ENCODE results near the gene UMODL1. TPM values are rescaled to one million over a fixed set of nuclear protein-coding genes. Genes with fewer than 3 reads are reported as not detected.

Gene UMODL1
- total RNA-seq, 1 donor from 2014 or later: not detected

DNA sequence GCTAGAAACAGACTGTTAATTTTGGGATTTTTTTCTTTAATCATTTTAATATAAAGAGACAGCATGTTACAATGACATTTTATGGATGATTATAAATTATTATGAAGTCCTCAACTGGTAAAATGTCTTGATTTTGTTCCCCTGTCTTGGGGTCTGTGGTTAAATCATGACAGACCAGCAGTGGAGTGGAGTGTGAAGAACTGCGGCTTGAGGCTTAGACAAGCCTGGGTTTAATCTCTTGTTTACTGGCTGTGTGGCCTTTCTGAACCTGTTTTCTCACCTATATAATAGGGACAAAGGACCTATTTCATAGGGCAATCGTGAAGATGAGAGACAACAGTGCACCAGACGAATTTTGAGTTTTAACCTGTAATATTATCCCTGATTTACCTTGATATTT, 1.8 kb upstream of the UMODL1 start:
- Histone ChIP-seq H3K27ac (no peak overlapping the region), H3K9ac (no peak overlapping the region), H3F3A (ENCODE audit: low read depth) (no peaks in the 10 kb centered on the region), H2AFZ (replicated peaks) (no peak overlapping the region), H3K79me2 (ENCODE audit: low read depth) (no peaks in the 10 kb centered on the region), H3K4me2 (no peak overlapping the region), H3K4me3 (no peak overlapping the region), H3K27me3 (no peaks in the 10 kb centered on the region), H3K9me3 (ENCODE audit: low read depth) (no peaks in the 10 kb centered on the region), H3K36me3 (no peaks in the 10 kb centered on the region), H3K4me1 (peaks cover 1% of the 10 kb centered on the region), H4K20me1 (ENCODE audit: low read depth) (no peaks in the 10 kb centered on the region)
- TF ChIP-seq EZH2 (IDR thresholded peaks at IDR 0.05) (no peak), EZH2phosphoT487 (IDR thresholded peaks at IDR 0.05) (no peak)
- TF ChIP-seq, protein P1, sequence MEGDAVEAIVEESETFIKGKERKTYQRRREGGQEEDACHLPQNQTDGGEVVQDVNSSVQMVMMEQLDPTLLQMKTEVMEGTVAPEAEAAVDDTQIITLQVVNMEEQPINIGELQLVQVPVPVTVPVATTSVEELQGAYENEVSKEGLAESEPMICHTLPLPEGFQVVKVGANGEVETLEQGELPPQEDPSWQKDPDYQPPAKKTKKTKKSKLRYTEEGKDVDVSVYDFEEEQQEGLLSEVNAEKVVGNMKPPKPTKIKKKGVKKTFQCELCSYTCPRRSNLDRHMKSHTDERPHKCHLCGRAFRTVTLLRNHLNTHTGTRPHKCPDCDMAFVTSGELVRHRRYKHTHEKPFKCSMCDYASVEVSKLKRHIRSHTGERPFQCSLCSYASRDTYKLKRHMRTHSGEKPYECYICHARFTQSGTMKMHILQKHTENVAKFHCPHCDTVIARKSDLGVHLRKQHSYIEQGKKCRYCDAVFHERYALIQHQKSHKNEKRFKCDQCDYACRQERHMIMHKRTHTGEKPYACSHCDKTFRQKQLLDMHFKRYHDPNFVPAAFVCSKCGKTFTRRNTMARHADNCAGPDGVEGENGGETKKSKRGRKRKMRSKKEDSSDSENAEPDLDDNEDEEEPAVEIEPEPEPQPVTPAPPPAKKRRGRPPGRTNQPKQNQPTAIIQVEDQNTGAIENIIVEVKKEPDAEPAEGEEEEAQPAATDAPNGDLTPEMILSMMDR (IDR thresholded peaks at IDR 0.05): no peak
- no peak for DNase-seq (ENCODE audit: low spot score)
- Mint-ChIP-seq H3K36me3 (no peaks in the 10 kb centered on the region), H3K27me3 (ENCODE audit: insufficient read depth, low read depth) (peaks cover 13% of the 10 kb centered on the region), H3K9me3 (no peaks in the 10 kb centered on the region), H3K4me3 (no peak overlapping the region), H3K27ac (no peak overlapping the region), H3K4me1 (peaks cover 15% of the 10 kb centered on the region)

DNA sequence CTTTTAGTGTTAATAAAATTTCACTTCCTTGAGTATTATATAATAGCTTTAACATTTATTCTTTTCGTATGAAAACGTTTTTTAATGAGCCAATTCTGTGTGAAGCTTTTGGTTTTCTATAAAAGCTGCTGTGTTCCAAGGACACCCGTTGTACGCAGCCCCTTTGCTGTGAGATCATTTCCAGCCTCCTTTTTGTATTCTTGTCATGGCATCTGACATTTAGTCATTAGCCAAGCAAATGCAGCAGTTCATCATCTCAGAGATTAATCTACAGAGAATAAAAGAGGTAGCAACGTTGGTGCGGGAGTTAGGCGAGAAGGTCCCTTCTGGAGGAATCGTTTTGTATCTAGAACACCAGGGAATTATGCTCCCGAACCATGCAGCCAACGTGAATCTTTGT, 1.3 kb upstream of the UMODL1 start:
- no peak overlapping the region for H2AFZ ChIP-seq (replicated peaks)
- H3K36me3 ChIP-seq: no peaks in the 10 kb centered on the region
- no peak overlapping the region for H3K27ac Mint-ChIP-seq
- no peaks in the 10 kb centered on the region for H3K4me1 ChIP-seq
- TF ChIP-seq EZH2 (IDR thresholded peaks at IDR 0.05) (no peak), EZH2phosphoT487 (IDR thresholded peaks at IDR 0.05) (no peak)
- TF ChIP-seq, protein P1 (IDR thresholded peaks at IDR 0.05): no peak
- no peak overlapping the region for H3K4me3 ChIP-seq
- DNase-seq (ENCODE audit: low spot score): no peak
- no peaks in the 10 kb centered on the region for H4K20me1 ChIP-seq (ENCODE audit: low read depth)
- no peak overlapping the region for H3K4me3 Mint-ChIP-seq
- H3K27me3 Mint-ChIP-seq (ENCODE audit: insufficient read depth, low read depth): peaks cover 10% of the 10 kb centered on the region
- no peak overlapping the region for H3K27ac ChIP-seq
- H3K27me3 ChIP-seq: no peaks in the 10 kb centered on the region
- H3K36me3 Mint-ChIP-seq: no peaks in the 10 kb centered on the region
- no peaks in the 10 kb centered on the region for H3K79me2 ChIP-seq (ENCODE audit: low read depth)
- H3K9me3 ChIP-seq (ENCODE audit: low read depth): no peaks in the 10 kb centered on the region
- H3K4me1 Mint-ChIP-seq: peaks cover 15% of the 10 kb centered on the region
- H3K9me3 Mint-ChIP-seq: no peaks in the 10 kb centered on the region
- H3F3A ChIP-seq (ENCODE audit: low read depth): no peaks in the 10 kb centered on the region
- no peak overlapping the region for H3K4me2 ChIP-seq
- H3K9ac ChIP-seq: no peak overlapping the region

DNA sequence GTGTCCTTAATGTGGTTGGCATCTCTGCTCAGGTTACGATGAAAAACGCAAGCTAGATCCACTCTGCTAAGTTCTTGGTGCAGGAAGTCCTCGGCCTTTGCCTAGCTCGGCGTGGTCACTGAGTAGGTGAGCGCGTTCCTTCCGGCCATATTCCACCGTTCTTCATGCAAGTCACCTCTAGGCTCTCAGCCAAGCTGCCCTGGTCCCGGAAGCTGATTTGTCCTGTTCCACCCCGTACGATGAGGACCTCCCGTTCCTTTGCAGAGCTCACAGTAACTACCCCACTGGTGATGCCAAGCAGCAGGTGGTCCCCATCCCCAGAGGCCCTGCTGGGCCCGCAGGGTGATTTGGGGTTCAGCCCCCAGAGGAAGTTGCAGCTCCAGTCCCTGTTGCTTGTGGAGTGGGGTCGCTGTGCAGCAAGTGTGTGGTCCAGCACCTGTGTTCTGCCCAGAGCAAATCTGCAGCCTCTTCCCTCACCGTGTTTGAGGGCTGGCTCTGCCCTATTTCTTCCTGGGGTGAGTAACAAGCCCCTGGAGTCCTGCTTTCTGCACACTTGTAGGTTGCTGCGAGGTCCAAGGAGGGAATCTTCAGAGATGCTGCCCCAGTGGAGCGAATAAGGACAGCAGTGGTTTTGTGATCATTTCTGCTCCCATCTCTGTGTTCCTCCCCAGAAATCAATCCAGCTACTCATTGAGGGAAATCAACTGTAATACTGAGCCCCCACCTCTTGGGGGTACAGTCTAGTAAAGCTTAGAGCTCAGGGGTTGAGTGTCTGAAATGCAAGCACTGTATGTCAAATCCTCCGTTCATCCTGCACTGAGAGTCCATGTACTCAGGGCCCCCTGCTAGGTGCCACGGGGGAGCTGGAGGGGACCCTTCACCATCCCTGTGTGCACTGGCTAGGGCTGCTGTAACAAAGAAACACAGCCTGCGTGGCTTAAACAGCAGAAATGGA, 2.3 kb downstream of the UMODL1 start:
- no peak overlapping the region for H3K4me3 Mint-ChIP-seq
- Histone ChIP-seq H3K27ac (no peak overlapping the region), H3F3A (ENCODE audit: low read depth) (no peaks in the 10 kb centered on the region), H3K4me2 (no peak overlapping the region), H2AFZ (replicated peaks) (no peak overlapping the region), H3K27me3 (no peaks in the 10 kb centered on the region), H3K36me3 (no peaks in the 10 kb centered on the region), H3K9ac (no peak overlapping the region), H3K4me3 (no peak overlapping the region), H4K20me1 (ENCODE audit: low read depth) (no peaks in the 10 kb centered on the region), H3K4me1 (no peaks in the 10 kb centered on the region), H3K79me2 (ENCODE audit: low read depth) (no peaks in the 10 kb centered on the region), H3K9me3 (ENCODE audit: low read depth) (no peaks in the 10 kb centered on the region)
- H3K4me1 Mint-ChIP-seq: peaks cover 11% of the 10 kb centered on the region
- H3K27ac Mint-ChIP-seq: no peak overlapping the region
- H3K36me3 Mint-ChIP-seq: no peaks in the 10 kb centered on the region
- DNase-seq (ENCODE audit: low spot score): no peak
- no peaks in the 10 kb centered on the region for H3K9me3 Mint-ChIP-seq
- TF ChIP-seq, protein P1 (IDR thresholded peaks at IDR 0.05): no peak
- no peak for TF ChIP-seq EZH2 (IDR thresholded peaks at IDR 0.05)
- TF ChIP-seq EZH2phosphoT487 (IDR thresholded peaks at IDR 0.05): no peak
- peaks cover 15% of the 10 kb centered on the region for H3K27me3 Mint-ChIP-seq (ENCODE audit: insufficient read depth, low read depth)
